Measurements from ENCODE around the gene ZSWIM1. TPM values are rescaled to one million over a fixed set of nuclear protein-coding genes. Genes with fewer than 3 reads are reported as not detected.

The ZSWIM1 gene
- total and polyA plus RNA-seq, 2 experiments from 2014 or later: 6.6 to 7.7 TPM

DNA sequence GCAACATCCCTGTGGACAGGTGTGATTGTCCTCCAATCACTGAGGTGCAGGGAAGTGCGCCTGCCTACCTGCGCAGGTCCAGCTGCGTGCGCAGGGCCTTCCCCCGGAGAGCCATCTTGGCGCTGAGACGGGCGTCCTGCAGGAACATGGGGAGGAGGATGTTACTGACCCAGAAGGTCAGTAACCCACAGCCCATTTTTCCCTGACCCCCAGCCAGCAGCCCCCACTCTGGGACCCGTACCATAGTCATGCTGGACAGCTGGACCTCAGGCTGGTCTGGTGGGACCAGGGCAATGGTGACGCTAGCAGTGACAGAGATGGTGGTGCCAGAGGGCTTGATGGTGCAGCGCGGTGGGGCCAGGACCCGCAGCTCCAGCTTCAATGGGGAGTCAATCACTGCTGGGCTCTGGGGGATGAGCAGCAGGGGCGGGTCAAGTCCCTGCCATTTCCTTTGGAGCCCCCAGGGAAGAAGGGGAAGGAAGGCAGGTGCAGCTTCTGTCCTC is 21.2 kb downstream of the ZSWIM1 start:
- H3K9me2 ChIP-seq (ENCODE audit: insufficient read depth): no peaks in the 10 kb centered on the region
- no peak overlapping the region for H2AFZ ChIP-seq
- TF ChIP-seq EZH2phosphoT487 (IDR thresholded peaks at IDR 0.05; ENCODE audit: insufficient read depth, low read depth) (no peak), EZH2 (IDR thresholded peaks at IDR 0.05; ENCODE audit: insufficient read depth, poor library complexity, severe bottlenecking) (no peak)
- DNase-seq: no peak
- H3K79me2 ChIP-seq (ENCODE audit: insufficient read depth): no peaks in the 10 kb centered on the region
- 90 to 96% methylated on average over 14 of the region's 14 CpGs for WGBS, 2 experiments (ENCODE audit: low coverage in 1 of 2, low lambda C conversion rate in 2 of 2, missing lambda C conversion rate in 2 of 2)
- in situ Hi-C loops (cut with MboI): no loop called here
- no peak overlapping the region for H3K4me3 ChIP-seq
- H3F3A ChIP-seq (ENCODE audit: insufficient read depth): peaks cover 11% of the 10 kb centered on the region; the same call in 1 of the 2 replicates
- no peaks in the 10 kb centered on the region for H3K27me3 ChIP-seq (replicated peaks; ENCODE audit: insufficient read depth)
- no peaks in the 10 kb centered on the region for H3K9me3 ChIP-seq (ENCODE audit: low read depth)
- H3K27ac ChIP-seq: no peak overlapping the region
- no peaks in the 10 kb centered on the region for H3K36me3 ChIP-seq (ENCODE audit: low read depth)
- H3K4me1 ChIP-seq (ENCODE audit: insufficient read depth): peaks cover 14% of the 10 kb centered on the region
- H3K9ac ChIP-seq: no peak overlapping the region
- H3K4me2 ChIP-seq (ENCODE audit: unreplicated experiment): no peak overlapping the region
- H4K20me1 ChIP-seq (ENCODE audit: insufficient read depth): no peaks in the 10 kb centered on the region

GRCh38 chr20:45904583-45905504 is 23.8 kb downstream of the ZSWIM1 start:
- Histone ChIP-seq H3K79me2 (ENCODE audit: insufficient read depth) (no peaks in the 10 kb centered on the region), H3K27ac (peak overlapping the region; percentile 74), H3K4me2 (ENCODE audit: unreplicated experiment) (no peak overlapping the region), H3F3A (ENCODE audit: insufficient read depth) (peaks cover 11% of the 10 kb centered on the region; the same call in 1 of the 2 replicates), H3K36me3 (ENCODE audit: low read depth) (no peaks in the 10 kb centered on the region), H3K4me3 (no peak overlapping the region), H3K9me2 (ENCODE audit: insufficient read depth) (no peaks in the 10 kb centered on the region), H3K4me1 (ENCODE audit: insufficient read depth) (peaks cover 14% of the 10 kb centered on the region), H2AFZ (no peak overlapping the region), H4K20me1 (ENCODE audit: insufficient read depth) (no peaks in the 10 kb centered on the region), H3K27me3 (replicated peaks; ENCODE audit: insufficient read depth) (no peaks in the 10 kb centered on the region), H3K9ac (0 out of 2 replicates have a peak overlapping the region, but pooled peaks have one; percentile 40), H3K9me3 (ENCODE audit: low read depth) (no peaks in the 10 kb centered on the region)
- in situ Hi-C loops (cut with MboI): no loop called here
- 88 to 89% methylated on average over 16 of the region's 16 CpGs for WGBS, 2 experiments (ENCODE audit: low coverage in 1 of 2, low lambda C conversion rate in 2 of 2, missing lambda C conversion rate in 2 of 2)
- peak; percentile 18 for DNase-seq
- TF ChIP-seq EZH2phosphoT487 (IDR thresholded peaks at IDR 0.05; ENCODE audit: insufficient read depth, low read depth) (no peak), EZH2 (IDR thresholded peaks at IDR 0.05; ENCODE audit: insufficient read depth, poor library complexity, severe bottlenecking) (no peak)

GRCh38 chr20:45905505-45906079 is 24.6 kb downstream of the ZSWIM1 start:
- no peak for TF ChIP-seq EZH2 (IDR thresholded peaks at IDR 0.05; ENCODE audit: insufficient read depth, poor library complexity, severe bottlenecking)
- TF ChIP-seq EZH2phosphoT487 (IDR thresholded peaks at IDR 0.05; ENCODE audit: insufficient read depth, low read depth): no peak
- peaks cover 14% of the 10 kb centered on the region for H3K4me1 ChIP-seq (ENCODE audit: insufficient read depth)
- H3K4me3 ChIP-seq: no peak overlapping the region
- no peak overlapping the region for H2AFZ ChIP-seq
- no peaks in the 10 kb centered on the region for H3K79me2 ChIP-seq (ENCODE audit: insufficient read depth)
- 0 out of 2 replicates have a peak overlapping the region, but pooled peaks have one; percentile 40 for H3K9ac ChIP-seq
- no peaks in the 10 kb centered on the region for H3K9me2 ChIP-seq (ENCODE audit: insufficient read depth)
- H3K9me3 ChIP-seq (ENCODE audit: low read depth): no peaks in the 10 kb centered on the region
- in situ Hi-C loops (cut with MboI): no loop called here
- H4K20me1 ChIP-seq (ENCODE audit: insufficient read depth): no peaks in the 10 kb centered on the region
- H3K27me3 ChIP-seq (replicated peaks; ENCODE audit: insufficient read depth): no peaks in the 10 kb centered on the region
- DNase-seq: peak; percentile 96
- no peaks in the 10 kb centered on the region for H3K36me3 ChIP-seq (ENCODE audit: low read depth)
- H3K4me2 ChIP-seq (ENCODE audit: unreplicated experiment): peak overlapping the region; percentile 16
- peak overlapping the region; percentile 74 for H3K27ac ChIP-seq
- H3F3A ChIP-seq (ENCODE audit: insufficient read depth): peaks cover 11% of the 10 kb centered on the region; the same call in 1 of the 2 replicates
- 61 to 64% methylated on average over 8 of the region's 8 CpGs for WGBS, 2 experiments (ENCODE audit: low coverage in 1 of 2, low lambda C conversion rate in 2 of 2, missing lambda C conversion rate in 2 of 2)

GRCh38 chr20:45907219-45907948 is 26.4 kb downstream of the ZSWIM1 start:
- TF ChIP-seq EZH2phosphoT487 (IDR thresholded peaks at IDR 0.05; ENCODE audit: insufficient read depth, low read depth) (no peak), EZH2 (IDR thresholded peaks at IDR 0.05; ENCODE audit: insufficient read depth, poor library complexity, severe bottlenecking) (no peak)
- Histone ChIP-seq H3K27me3 (replicated peaks; ENCODE audit: insufficient read depth) (no peaks in the 10 kb centered on the region), H3F3A (ENCODE audit: insufficient read depth) (peaks cover 11% of the 10 kb centered on the region; the same call in 1 of the 2 replicates), H3K4me3 (no peak overlapping the region), H3K36me3 (ENCODE audit: low read depth) (no peaks in the 10 kb centered on the region), H3K9me3 (ENCODE audit: low read depth) (no peaks in the 10 kb centered on the region), H2AFZ (no peak overlapping the region), H3K27ac (no peak overlapping the region), H3K4me1 (ENCODE audit: insufficient read depth) (peaks cover 24% of the 10 kb centered on the region), H3K9ac (no peak overlapping the region), H3K4me2 (ENCODE audit: unreplicated experiment) (no peak overlapping the region), H4K20me1 (ENCODE audit: insufficient read depth) (no peaks in the 10 kb centered on the region), H3K9me2 (ENCODE audit: insufficient read depth) (no peaks in the 10 kb centered on the region), H3K79me2 (ENCODE audit: insufficient read depth) (no peaks in the 10 kb centered on the region)
- WGBS, 2 experiments (ENCODE audit: low coverage in 1 of 2, low lambda C conversion rate in 2 of 2, missing lambda C conversion rate in 2 of 2): 93 to 95% methylated on average over 17 of the region's 17 CpGs
- in situ Hi-C loops (cut with MboI): no loop called here
- no peak for DNase-seq

Data from GM23248 (cell line).